ENCODE data around the gene JUN.

The JUN gene

GRCh38 chr1:58782178-58783089 lies 1.4 kb downstream of the JUN start:
- no peak for DNase-seq

DNA sequence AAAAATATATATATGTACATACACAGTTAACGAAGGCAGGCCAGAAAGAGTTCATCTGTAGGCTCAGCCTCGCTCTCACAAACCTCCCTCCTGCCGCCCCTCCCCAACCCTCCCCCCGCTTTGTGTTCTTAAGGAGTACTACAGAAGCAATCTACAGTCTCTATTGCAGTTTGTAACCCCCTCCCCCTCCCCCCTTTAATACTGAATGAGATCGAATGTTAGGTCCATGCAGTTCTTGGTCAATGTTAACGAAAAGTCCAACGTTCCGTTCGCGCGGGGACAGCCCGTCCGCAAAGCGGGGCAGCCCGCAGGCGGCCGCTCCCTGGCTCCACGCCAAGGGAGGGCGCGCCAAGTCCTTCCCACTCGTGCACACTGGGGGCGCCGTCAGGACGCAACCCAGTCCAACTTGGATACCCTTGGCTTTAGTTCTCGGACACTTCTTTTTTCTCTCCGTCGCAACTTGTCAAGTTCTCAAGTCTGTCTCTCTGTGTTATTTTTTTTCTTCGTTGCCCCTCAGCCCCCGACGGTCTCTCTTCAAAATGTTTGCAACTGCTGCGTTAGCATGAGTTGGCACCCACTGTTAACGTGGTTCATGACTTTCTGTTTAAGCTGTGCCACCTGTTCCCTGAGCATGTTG lies 2.2 kb downstream of the JUN start:
- DNase-seq: no peak

GRCh38 chr1:58780836-58781452 lies 2.9 kb downstream of the JUN start:
- no peak for DNase-seq

DNA sequence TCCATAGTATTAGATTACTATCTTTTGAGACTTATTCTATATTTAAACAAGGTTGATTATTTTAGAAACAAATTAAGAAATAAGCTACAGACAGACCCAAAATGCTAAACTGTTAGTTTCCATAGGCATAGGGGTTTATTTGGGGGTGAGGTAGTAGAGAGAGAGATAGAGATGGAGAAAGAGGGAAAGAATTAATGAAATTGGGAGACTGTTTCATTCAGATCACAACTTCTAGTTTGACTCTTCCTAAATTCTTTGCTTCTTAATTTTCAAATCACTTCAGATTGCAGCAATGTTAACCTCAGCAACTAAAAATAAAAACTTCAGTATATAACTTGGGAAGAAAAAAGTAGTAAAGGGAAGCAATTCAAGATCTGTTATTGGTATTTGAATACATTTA lies 3.4 kb downstream of the JUN start:
- no peak for DNase-seq

DNA sequence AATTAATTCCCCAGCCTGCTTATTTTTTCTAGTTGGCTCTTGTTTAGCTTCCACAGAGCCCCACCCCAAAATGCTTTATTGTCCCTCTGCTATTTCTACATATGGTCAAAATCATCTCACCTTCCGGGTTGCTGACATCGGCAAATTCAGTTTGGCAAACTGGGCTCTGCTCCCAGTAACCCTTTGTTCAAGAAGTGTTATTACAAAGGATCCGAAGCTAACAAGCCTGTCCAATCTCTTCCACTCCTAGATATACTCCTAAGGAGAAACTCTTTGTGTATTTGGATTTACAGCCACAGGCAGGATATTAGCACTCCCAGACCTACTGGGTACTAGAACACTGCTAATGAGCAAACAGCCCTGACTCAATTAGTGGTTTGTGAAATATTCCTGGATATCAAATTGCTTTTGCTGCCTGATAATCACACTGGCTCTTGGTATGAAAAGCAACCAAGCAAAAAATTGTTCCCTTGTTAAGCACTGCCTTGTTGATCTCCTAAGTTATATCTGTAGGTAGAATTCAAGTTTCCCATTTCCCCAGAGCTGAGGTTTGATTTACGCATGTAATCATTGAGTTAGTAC lies 4.0 kb downstream of the JUN start:
- DNase-seq: no peak

DNA sequence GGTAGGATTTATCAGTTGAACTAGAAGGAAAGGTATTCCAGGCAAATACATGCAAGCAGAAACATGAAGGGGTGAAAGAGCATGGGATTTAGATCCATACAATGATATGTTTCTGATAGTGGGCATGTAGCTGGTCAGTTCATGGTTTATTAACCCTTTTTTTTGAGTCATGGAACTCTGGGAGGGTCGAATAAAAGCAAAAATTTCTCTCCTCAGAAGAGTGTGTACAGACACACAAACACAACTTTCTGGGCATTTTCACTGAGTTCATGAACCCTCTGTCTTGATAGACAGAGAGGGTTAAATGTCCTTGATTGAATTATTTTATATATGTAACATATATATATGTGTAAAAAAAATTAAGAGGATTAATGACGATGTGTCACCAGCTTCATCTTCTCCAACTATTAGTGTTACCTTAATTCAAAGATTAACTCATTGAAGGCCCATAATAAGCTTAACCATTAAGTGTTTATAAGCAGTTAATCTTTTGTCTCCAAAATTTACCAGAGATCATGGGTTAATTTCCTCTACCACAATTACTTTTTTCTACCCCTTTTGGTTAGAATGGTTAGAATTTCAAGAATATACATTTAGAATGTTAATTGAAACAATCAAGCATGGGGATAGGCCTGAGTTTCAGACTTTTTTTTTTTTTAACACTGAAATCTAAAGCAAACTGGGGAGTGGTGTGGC lies 4.6 kb downstream of the JUN start:
- DNase-seq: no peak

GRCh38 chr1:58778385-58779000 lies 5.4 kb downstream of the JUN start:
- DNase-seq: no peak

GRCh38 chr1:58774027-58774426 lies 9.8 kb downstream of the JUN start:
- no peak for DNase-seq

DNA sequence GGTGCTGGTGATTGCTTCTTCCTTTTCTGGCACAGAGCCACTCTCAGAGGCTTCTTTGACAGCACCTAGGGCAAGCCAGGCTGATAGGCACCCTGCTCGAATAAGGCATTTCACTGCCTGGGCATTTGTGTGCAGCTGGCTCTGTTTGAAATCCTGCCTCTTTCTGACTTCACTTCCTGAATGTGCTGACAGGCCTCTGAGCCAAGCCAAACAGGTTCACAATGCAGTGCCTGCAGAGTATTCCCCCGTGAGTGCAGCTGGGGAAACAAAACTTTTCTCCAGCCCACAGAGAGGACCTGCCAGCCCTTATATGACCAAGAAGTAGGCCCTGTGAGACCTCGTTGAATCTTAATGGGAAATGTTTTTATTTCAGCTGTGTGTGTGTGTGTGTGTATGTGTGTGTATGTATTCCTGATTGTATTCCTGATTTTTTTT lies 10.4 kb downstream of the JUN start:
- DNase-seq: no peak

DNA sequence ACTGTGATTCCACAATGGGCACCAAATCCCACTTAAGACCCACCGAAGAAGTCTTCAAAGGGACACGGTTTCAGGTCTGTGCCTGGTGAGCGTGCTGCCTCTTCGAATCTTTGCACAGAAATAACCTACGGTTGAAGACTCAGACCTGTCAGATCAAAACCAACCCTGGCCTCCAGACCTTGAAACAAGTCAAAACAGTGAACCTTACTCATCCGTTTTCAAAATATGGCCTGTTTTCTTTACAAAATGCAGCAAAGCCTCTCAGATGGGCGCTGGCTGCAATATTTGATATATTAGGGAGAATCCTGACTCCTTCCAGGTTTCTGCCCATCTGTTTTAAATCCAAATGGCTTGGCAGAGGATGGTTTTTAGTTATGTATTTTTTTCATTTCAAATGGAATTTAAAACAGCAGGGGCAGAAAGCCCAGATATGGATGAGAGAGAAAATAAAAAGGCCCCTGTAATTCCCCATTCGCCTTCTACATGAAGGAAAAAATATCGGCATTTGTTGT lies 14.0 kb downstream of the JUN start:
- no peak for DNase-seq

GRCh38 chr1:58768971-58769808 lies 14.7 kb downstream of the JUN start:
- DNase-seq: no peak

GRCh38 chr1:58768191-58768731 lies 15.6 kb downstream of the JUN start:
- no peak for DNase-seq

- DNase-seq: no peak
Measured at GRCh38 chr1:58767143-58767542, 16.7 kb downstream of the JUN start.

GRCh38 chr1:58765441-58765840 lies 18.4 kb downstream of the JUN start:
- DNase-seq: no peak

DNA sequence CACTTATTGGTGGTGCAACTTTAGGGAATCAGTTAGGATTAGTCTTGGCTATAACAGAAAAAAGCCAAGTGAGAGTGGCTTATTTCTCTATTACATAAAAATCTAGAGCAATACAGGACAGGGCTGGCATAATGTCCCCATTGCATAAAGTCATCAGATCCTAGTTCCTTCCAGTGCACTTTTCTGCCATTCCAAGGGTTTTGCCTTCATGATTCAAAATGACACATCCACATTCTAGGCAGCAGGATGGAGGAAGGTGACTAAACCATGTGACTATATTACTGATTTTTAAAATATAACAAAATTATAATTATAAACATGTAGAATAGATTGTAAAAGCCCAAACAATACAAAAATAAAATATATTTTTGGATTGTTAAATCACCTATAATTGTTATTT lies 18.8 kb downstream of the JUN start:
- no peak for DNase-seq

GRCh38 chr1:58764294-58764978 lies 19.4 kb downstream of the JUN start:
- DNase-seq: no peak

GRCh38 chr1:58763214-58763613 lies 20.6 kb downstream of the JUN start:
- DNase-seq: no peak

DNA sequence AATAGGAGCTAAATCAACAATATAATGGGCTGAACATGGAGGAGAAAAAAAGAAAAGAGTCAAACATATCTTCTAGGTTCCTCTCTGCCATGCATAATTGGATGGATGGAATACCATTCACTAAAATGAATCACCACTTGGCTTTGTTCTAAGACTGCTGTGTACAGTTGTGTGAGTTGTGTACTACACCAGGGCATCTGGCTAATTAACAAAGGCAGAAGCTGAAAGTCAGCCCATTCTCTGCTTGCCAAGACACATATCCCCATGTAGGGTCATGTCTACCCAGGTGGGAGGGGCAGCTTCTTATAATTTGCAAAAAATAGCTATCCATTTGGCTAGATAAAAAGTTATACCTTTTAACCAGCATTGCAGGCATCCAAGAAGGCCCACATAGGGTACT lies 21.0 kb downstream of the JUN start:
- DNase-seq: no peak

GRCh38 chr1:58755468-58755872 lies 28.4 kb downstream of the JUN start:
- no peak for DNase-seq

Measured in cortex of kidney (tissue), 1 donor.